SJSA1 (cell line): ENCODE measurements around the gene CRABP1. TPM values are rescaled to one million over a fixed set of nuclear protein-coding genes. Genes with fewer than 3 reads are reported as not detected.
A peak's percentile ranks its signal among the peaks of the same experiment; 100 is the strongest.

Source experiments
- DNase-seq, 2 experiments: peaks; one replicate each; pipeline ENCODE4 v3.0.0-alpha.2; 2015 to 2020; ENCODE audit warnings: low spot score in 2 of 2, low read depth in 1 of 2
- H3K27ac ChIP-seq: fragments of 250-450 bp; sonication (Bioruptor Pico); 2 replicates; pipeline ENCODE4 v1.5.1; 2020; ENCODE audit warnings: mild to moderate bottlenecking, moderate library complexity
- H3K27me3 ChIP-seq: fragments of 250-450 bp; sonication (Bioruptor Pico); replicated peaks from 2 replicates; pipeline ENCODE4 v1.5.1; 2020; ENCODE audit warnings: mild to moderate bottlenecking, moderate library complexity
- H3K36me3 ChIP-seq: fragments of 250-450 bp; sonication (Bioruptor Pico); 2 replicates; pipeline ENCODE4 v1.5.1; 2020; ENCODE audit warnings: mild to moderate bottlenecking
- H3K4me1 ChIP-seq: fragments of 250-450 bp; sonication (Bioruptor Pico); replicated peaks from 2 replicates; pipeline ENCODE4 v1.6.1; 2021; ENCODE audit warnings: mild to moderate bottlenecking
- H3K4me3 ChIP-seq: fragments of 250-450 bp; sonication (Bioruptor Pico); 2 replicates; pipeline ENCODE4 v1.5.1; 2020; ENCODE audit warnings: mild to moderate bottlenecking
- H3K9me3 ChIP-seq: fragments of 250-450 bp; sonication (Bioruptor Pico); replicated peaks from 2 replicates; pipeline ENCODE4 v1.5.1; 2020; ENCODE audit warnings: mild to moderate bottlenecking
- total RNA-seq: library from RNA; depleted of rRNA; stranded (reverse); fragments of >200 nt; shearing (Covaris generic); gene quantifications from 2 replicates; pipeline ENCODE4 v1.2.3, GENCODE V29; 2014; rRNA removed

The CRABP1 gene
- not detected in 2 replicates for total RNA-seq

DNA sequence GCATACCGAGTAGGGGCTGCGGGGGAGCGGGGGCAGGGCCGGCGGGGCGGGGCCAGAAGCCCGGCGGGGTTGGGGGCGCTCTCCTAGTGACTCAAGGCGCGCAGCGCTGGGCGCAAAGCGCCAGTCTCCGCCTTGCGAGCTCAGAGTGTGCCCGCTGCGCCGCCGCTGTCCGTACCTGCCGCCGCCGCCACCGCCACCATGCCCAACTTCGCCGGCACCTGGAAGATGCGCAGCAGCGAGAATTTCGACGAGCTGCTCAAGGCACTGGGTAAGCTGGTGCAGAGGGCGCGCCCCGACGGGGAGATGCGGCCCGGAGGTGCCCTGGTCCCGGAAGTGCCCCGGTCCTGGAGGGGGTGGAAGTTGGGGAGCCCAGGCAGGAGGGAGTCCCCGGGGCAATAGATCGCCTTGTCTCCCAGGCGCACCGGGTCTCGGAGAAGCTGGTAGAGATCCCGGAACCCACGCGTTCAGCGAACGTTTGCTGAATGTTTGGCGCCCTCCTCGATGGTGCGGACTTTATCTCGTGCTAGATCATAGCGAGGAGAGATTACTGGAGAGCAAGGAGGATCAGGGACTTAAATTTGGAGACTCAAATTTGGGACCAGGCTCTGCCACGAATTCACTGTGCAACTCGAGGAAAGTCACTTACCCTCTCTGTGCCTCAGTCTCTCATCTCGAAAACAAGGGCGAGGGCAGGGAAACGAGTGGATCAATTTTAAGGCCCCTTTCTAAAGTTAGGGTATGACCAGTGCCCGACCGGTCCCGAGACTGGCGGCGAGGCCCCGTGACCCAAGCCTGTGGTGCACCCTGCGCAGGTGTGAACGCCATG is at the start of gene CRABP1:
Gene CRABP1 (plus strand): TSS at position 123 of the 826 bp plus-strand sequence. CDS start 76 bp downstream, at position 199.
- no peak for DNase-seq
- Histone ChIP-seq H3K36me3 (no peaks in the 10 kb centered on the region), H3K4me3 (no peak within 1 kb of the TSS), H3K27me3 (peaks cover 59% of the 10 kb centered on the region), H3K9me3 (no peaks in the 10 kb centered on the region), H3K4me1 (no peaks in the 10 kb centered on the region), H3K27ac (no peak within 1 kb of the TSS)

DNA sequence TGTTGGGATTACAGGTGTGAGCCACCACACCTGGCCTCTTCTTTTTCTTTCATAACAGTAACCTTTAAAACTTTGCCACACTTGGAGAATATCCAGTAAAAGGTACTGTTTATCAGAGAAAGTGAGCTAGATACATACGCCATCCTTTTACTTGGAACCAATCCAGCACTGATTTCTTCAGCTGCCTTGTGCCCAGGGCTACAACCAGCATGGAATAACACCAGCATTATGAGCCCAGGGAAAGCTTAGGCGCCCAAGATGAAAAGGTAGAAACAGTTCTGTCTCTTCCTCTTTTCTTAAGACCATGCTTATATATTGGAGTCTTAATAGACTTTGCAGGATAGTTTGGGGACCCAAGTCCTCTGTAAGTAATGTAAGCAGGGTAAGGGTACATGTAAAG is 49.1 kb upstream of the CRABP1 start:
- Histone ChIP-seq H3K27ac (no peak overlapping the region), H3K9me3 (no peaks in the 10 kb centered on the region), H3K4me3 (no peak overlapping the region), H3K4me1 (no peaks in the 10 kb centered on the region; the same call in 1 of the 2 replicates), H3K27me3 (no peaks in the 10 kb centered on the region), H3K36me3 (peaks cover 85% of the 10 kb centered on the region)
- DNase-seq, result no peak

- no peaks in the 10 kb centered on the region for H3K27me3 ChIP-seq
- no peaks in the 10 kb centered on the region for H3K9me3 ChIP-seq
- H3K27ac ChIP-seq, result no peak overlapping the region
- no peak for DNase-seq
- H3K4me1 ChIP-seq, result no peaks in the 10 kb centered on the region; the same call in 1 of the 2 replicates
- H3K4me3 ChIP-seq, result no peak overlapping the region
- peaks cover 80% of the 10 kb centered on the region for H3K36me3 ChIP-seq
Observed at GRCh38 chr15:78291698-78292097, 48.5 kb upstream of the CRABP1 start.

- no peak for DNase-seq
- H3K36me3 ChIP-seq, result peaks cover 75% of the 10 kb centered on the region
- H3K27ac ChIP-seq, result no peak overlapping the region
- H3K4me1 ChIP-seq, result no peaks in the 10 kb centered on the region; the same call in 1 of the 2 replicates
- no peaks in the 10 kb centered on the region for H3K27me3 ChIP-seq
- H3K9me3 ChIP-seq, result no peaks in the 10 kb centered on the region
- no peak overlapping the region for H3K4me3 ChIP-seq
Observed at GRCh38 chr15:78292219-78292618, 47.9 kb upstream of the CRABP1 start.

DNA sequence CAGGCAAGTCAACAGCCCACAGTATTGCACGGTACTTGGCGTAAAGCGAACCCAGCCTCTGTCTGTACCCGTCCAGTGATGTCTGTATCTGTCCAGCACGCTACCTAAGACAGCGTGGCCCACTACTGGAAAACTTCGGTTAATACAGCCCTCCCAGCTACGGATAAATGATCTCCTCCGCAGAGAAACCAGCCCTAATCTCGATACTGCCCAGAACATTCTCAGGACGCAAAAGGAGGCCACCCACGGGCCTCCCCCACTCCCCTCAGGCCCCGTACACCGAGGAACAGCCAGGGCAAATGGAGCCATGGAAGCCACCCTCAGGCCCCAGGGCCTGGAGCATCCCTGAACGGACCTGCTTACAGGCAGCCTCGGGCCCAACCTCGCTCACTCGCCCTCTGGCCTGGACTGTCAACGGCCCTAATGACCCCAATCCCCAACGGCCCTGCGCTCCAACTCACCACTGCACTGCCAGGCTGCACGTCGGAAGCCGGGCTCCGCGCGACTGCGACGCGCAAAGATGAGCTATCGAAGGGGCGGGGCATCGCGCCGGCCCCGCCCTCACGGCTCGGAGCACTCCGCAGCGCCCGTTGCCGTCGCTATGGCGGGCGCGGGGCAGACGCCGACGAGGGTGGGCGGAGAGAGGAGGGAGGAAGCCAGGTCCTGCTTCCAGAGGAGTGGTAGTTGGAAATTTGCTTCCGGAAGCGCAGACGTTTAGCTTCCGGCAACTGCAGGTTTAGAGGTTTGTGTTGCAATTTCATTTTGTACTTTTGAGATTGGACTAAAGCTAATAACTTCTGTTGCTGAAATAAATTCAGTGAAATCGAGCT is 40.8 kb upstream of the CRABP1 start, which contains the start of gene SKIC8:
Gene SKIC8 (minus strand): TSS at position 509 of the 830 bp plus-strand sequence. CDS start 3,923 bp downstream, outside the sequence.
- no peaks in the 10 kb centered on the region for H3K27me3 ChIP-seq
- peak; percentile 95 for DNase-seq

DNA sequence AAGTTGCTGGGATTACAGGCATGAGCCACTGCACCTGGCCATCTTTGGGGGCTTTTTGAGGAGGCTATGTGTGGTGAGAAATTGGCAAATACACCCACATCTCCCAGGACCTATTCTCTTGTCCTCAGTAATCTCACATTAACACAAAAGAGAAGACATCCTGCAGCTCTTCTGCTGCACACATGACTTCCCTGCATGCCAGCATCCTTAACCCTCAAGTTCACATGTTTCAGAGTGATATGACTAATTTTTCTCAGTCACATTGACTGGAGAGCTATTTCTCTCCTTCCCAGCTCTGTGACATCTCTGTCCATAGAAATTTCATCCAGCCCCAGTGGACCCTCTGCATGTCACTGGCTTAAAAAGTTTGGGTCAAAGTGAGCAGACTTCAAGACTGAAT is 38.8 kb upstream of the CRABP1 start:
- no peaks in the 10 kb centered on the region for H3K9me3 ChIP-seq
- no peak for DNase-seq
- H3K27me3 ChIP-seq, result no peaks in the 10 kb centered on the region
- H3K4me1 ChIP-seq, result peaks cover 29% of the 10 kb centered on the region
- no peak overlapping the region for H3K4me3 ChIP-seq
- H3K27ac ChIP-seq, result no peak overlapping the region
- peaks cover 3% of the 10 kb centered on the region; the same call in 1 of the 2 replicates for H3K36me3 ChIP-seq

More for the DNA sequence above, 40.8 kb upstream of the CRABP1 start, which contains the start of gene SKIC8:
- Histone ChIP-seq H3K4me1 (peaks cover 20% of the 10 kb centered on the region), H3K9me3 (no peaks in the 10 kb centered on the region), H3K4me3 (peak within 1 kb of the TSS; percentile 68), H3K36me3 (peaks cover 8% of the 10 kb centered on the region), H3K27ac (peak within 1 kb of the TSS; percentile 56)

- H3K4me1 ChIP-seq, result peaks cover 34% of the 10 kb centered on the region
- no peaks in the 10 kb centered on the region for H3K27me3 ChIP-seq
- peaks cover 3% of the 10 kb centered on the region; the same call in 1 of the 2 replicates for H3K36me3 ChIP-seq
- no peaks in the 10 kb centered on the region for H3K9me3 ChIP-seq
- no peak overlapping the region for H3K27ac ChIP-seq
- H3K4me3 ChIP-seq, result no peak overlapping the region
- DNase-seq, result no peak
Observed at GRCh38 chr15:78301828-78302227, 38.3 kb upstream of the CRABP1 start.

- Histone ChIP-seq H3K4me3 (no peak overlapping the region), H3K36me3 (peaks cover 3% of the 10 kb centered on the region; the same call in 1 of the 2 replicates), H3K27ac (peak overlapping the region; percentile 29; the same call in 1 of the 2 replicates), H3K4me1 (peaks cover 37% of the 10 kb centered on the region), H3K27me3 (no peaks in the 10 kb centered on the region), H3K9me3 (no peaks in the 10 kb centered on the region)
- peak in 1 of 2 experiments; percentile 38 for DNase-seq
Observed at GRCh38 chr15:78302579-78303312, 37.4 kb upstream of the CRABP1 start.

- H3K9me3 ChIP-seq, result no peaks in the 10 kb centered on the region
- peaks cover 30% of the 10 kb centered on the region for H3K4me1 ChIP-seq
- no peak overlapping the region for H3K27ac ChIP-seq
- DNase-seq, result no peak
- H3K36me3 ChIP-seq, result no peaks in the 10 kb centered on the region
- no peaks in the 10 kb centered on the region for H3K27me3 ChIP-seq
- no peak overlapping the region for H3K4me3 ChIP-seq
Observed at GRCh38 chr15:78304216-78305066, 35.7 kb upstream of the CRABP1 start.

GRCh38 chr15:78306176-78306774 is 33.9 kb upstream of the CRABP1 start:
- peak overlapping the region; percentile 55 for H3K27ac ChIP-seq
- peaks cover 30% of the 10 kb centered on the region for H3K4me1 ChIP-seq
- no peaks in the 10 kb centered on the region for H3K36me3 ChIP-seq
- no peaks in the 10 kb centered on the region for H3K9me3 ChIP-seq
- no peaks in the 10 kb centered on the region for H3K27me3 ChIP-seq
- peak; percentile 70 to 73 for DNase-seq
- no peak overlapping the region for H3K4me3 ChIP-seq

DNA sequence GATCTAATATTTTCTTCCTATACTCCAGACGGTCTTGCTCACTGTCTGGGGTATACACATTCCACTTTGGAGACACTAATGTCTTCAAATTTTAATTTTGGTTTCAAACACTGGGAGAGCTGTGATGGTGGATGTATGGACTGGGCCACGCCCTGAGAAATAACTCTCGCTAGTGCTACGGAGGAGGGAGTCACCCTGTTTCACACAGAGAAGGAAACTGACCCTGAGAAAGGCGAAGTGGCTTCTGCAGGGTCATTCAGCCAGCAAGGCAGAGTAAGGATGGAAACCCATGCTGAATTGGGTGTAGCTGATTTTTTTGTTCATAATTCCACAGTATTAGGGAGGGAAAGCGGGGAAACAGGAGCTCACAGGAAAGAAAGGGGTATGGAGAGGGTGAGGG is 32.2 kb upstream of the CRABP1 start:
- no peak overlapping the region for H3K27ac ChIP-seq
- DNase-seq, result no peak
- H3K27me3 ChIP-seq, result no peaks in the 10 kb centered on the region
- peaks cover 19% of the 10 kb centered on the region for H3K4me1 ChIP-seq
- no peaks in the 10 kb centered on the region for H3K36me3 ChIP-seq
- H3K4me3 ChIP-seq, result no peak overlapping the region
- H3K9me3 ChIP-seq, result no peaks in the 10 kb centered on the region

DNA sequence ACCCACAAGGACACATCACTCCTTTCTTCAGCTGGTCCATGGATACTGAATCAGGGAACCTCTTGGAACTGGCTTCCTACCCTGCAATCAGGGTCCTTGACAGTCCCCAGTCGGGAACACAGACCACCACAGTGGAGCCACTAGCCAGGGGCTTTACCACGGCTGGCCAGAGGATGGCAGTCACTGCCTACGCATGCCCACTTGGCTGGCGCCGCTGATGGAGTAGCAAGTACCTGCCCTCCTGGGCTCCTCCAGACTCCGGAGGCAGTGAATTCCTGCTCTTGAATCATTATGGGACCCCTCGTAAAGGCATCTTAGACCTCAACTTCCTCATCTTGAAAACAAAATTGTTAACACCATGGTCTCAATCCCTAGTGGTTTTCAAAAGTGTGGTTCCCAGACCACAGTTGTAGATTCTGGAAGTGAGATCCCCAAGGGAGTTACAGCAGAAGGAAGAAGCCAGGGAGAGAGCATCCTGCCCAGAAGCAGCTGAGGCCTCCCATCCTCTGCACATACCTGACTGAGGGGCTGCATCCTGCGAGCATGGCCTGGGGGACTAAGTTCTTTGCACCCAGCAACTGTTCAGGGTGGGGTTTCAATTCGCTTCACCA is 31.6 kb upstream of the CRABP1 start:
- H3K4me3 ChIP-seq, result no peak overlapping the region
- no peak overlapping the region for H3K27ac ChIP-seq
- H3K9me3 ChIP-seq, result no peaks in the 10 kb centered on the region
- H3K36me3 ChIP-seq, result no peaks in the 10 kb centered on the region
- DNase-seq, result peak; percentile 50 to 79
- H3K27me3 ChIP-seq, result no peaks in the 10 kb centered on the region
- peaks cover 17% of the 10 kb centered on the region for H3K4me1 ChIP-seq
